Breast epithelium (tissue), 4 donors: ENCODE measurements around the gene AGAP1. TPM values are rescaled to one million over a fixed set of nuclear protein-coding genes. Genes with fewer than 3 reads are reported as not detected.

Experiments used
- DNase-seq, 2 donors: peaks; one replicate each; pipeline ENCODE4 v3.0.0-alpha.2; 2019; ENCODE audit warnings: low spot score in 2 of 2
- H3K27ac ChIP-seq, 2 donors: fragments of 200-600 bp; sonication (generic) in 1 of 2; one replicate each; pipeline ENCODE4 v1.5.1; 2016 to 2019; ENCODE audit warnings: mild to moderate bottlenecking in 1 of 2
- H3K27me3 ChIP-seq, 2 donors: fragments of 200-600 bp; sonication (generic) in 1 of 2; one replicate each; pipeline versions ENCODE4 v1.5.1 to v1.6.0; 2017 to 2019; ENCODE audit warnings: control low read depth in 1 of 2, mild to moderate bottlenecking in 1 of 2
- H3K36me3 ChIP-seq: fragments of 200-600 bp; one replicate; pipeline ENCODE4 v1.5.1; 2019
- H3K4me1 ChIP-seq, 2 donors: fragments of 200-600 bp; sonication (generic); one replicate each; pipeline ENCODE4 v1.5.1; 2016 to 2019; ENCODE audit warnings: control low read depth in 1 of 2
- H3K4me3 ChIP-seq, 3 donors: fragments of 200-600 bp; sonication (generic); 1 replicate in 2 of 3; 2 replicates in 1 of 3; pipeline ENCODE4 v1.5.1; 2016 to 2019; ENCODE audit warnings: mild to moderate bottlenecking in 3 of 3, moderate library complexity in 2 of 3
- H3K9me3 ChIP-seq, 2 donors: fragments of 200-600 bp; sonication (generic) in 1 of 2; one replicate each; pipeline ENCODE4 v1.5.1; 2016 to 2019; ENCODE audit warnings: control low read depth in 1 of 2
- POLR2A ChIP-seq: fragments of 450-650 bp; IDR thresholded peaks from one replicate; pipeline ENCODE4 v1.6.1; 2016; ENCODE audit warnings: antibody characterized with exemption, mild to moderate bottlenecking, moderate library complexity
- POLR2AphosphoS5 ChIP-seq, 3 donors: sonication (generic); formaldehyde crosslinking; IDR thresholded peaks; one replicate each; pipeline ENCODE4 v1.6.1; 2017; ENCODE audit warnings: antibody characterized with exemption in 3 of 3
- intact Hi-C: fragments of 100-400 bp; cut with DNase I; formaldehyde crosslinking; loops from one replicate; pipeline ENCODE4 v1.15.1; 2023; ENCODE audit warnings: low total_unique reads
- total RNA-seq, 3 donors: library from RNA; depleted of rRNA; stranded (reverse); fragments of >200 nt; gene quantifications; one replicate each; pipeline ENCODE4 v1.1.0, GENCODE V29; 2016
- TF ChIP-seq, protein P1 (sequence below), 3 donors: fragments of 450-650 bp; IDR thresholded peaks; one replicate each; pipeline ENCODE4 v1.5.1; 2016 to 2017; ENCODE audit warnings: antibody characterized with exemption in 3 of 3, mild to moderate bottlenecking in 3 of 3, moderate library complexity in 3 of 3

The AGAP1 gene
- total RNA-seq, 3 donors from 2014 or later: 19.7 to 27.1 (median 25.9) TPM

DNA sequence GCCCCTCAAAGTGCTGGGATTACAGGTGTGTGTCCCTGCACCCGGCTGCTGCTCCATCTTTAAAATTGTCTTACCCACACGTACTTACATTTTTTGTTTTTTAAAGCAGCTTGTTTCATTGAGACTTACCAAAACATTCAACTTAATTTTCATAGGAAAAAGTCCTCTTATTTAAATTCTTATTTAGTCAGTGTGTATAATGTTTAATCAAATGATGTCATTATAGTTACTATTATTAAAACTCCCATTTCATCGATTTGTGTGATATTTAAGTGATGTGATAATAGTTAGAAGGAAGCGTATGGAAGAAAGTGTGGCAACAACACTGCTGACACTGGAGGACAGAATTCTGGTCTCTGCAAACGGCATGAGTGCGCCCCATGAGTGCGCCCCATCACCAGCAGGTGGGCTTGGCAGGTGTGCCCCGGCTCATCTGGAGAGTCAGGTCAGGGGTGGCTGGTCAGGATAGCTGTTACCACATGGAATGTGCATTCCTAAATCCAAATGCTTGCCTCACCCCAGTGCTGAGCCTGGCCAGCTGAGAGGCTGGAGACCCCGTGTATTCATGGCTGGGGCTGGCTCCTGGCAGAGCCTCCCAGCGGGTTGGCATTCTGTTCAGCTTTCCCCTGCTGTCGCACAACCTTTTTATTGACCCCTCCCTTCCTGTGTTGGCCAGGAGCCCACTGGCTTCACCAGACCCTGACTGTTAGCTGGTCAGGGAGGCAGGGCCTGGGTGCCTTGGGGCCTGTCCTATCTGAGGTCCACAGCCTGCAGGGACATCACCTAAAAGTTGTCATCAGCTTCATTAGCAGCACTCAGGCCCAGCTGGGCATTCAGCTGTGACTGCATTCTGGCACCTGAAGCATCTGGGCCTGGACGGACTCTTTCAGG is 79.7 kb downstream of the AGAP1 start:
- DNase-seq: no peak
- Histone ChIP-seq H3K27ac (no peak overlapping the region), H3K27me3 (no peaks in the 10 kb centered on the region), H3K36me3 (no peaks in the 10 kb centered on the region), H3K4me1 (peaks cover 0 to 5% of the 10 kb centered on the region in 2 donors), H3K9me3 (peaks cover 0 to 3% of the 10 kb centered on the region in 2 donors), H3K4me3 (no peak overlapping the region)
- intact Hi-C loops: no loop called here
- TF ChIP-seq POLR2A (no peak), POLR2AphosphoS5 (IDR thresholded peaks at IDR 0.05) (no peak)
- TF ChIP-seq, protein P1, sequence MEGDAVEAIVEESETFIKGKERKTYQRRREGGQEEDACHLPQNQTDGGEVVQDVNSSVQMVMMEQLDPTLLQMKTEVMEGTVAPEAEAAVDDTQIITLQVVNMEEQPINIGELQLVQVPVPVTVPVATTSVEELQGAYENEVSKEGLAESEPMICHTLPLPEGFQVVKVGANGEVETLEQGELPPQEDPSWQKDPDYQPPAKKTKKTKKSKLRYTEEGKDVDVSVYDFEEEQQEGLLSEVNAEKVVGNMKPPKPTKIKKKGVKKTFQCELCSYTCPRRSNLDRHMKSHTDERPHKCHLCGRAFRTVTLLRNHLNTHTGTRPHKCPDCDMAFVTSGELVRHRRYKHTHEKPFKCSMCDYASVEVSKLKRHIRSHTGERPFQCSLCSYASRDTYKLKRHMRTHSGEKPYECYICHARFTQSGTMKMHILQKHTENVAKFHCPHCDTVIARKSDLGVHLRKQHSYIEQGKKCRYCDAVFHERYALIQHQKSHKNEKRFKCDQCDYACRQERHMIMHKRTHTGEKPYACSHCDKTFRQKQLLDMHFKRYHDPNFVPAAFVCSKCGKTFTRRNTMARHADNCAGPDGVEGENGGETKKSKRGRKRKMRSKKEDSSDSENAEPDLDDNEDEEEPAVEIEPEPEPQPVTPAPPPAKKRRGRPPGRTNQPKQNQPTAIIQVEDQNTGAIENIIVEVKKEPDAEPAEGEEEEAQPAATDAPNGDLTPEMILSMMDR (IDR thresholded peaks at IDR 0.05): no peak

DNA sequence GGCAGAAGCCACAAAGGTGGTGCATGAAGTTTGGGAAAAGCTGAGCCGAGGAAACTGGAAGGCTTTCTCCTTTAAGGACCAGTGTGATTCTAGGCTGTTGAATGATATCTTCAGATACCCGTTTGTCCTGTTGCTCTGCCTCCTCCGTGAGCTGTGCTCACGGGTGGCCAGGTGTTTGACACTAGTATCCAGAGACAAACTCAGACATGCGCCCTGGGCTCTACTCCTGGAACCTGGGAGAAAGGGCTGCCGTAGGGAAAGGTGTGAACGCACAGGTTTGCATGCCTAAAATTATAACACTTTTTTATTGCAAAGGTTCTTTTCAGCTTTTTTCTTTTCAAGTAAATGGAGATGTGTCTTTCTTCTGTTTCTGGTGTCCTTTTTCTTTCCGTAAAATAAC is 81.6 kb downstream of the AGAP1 start:
- intact Hi-C loops: no loop called here
- Histone ChIP-seq H3K4me3 (no peak overlapping the region), H3K27ac (no peak overlapping the region), H3K9me3 (no peaks in the 10 kb centered on the region), H3K27me3 (no peaks in the 10 kb centered on the region), H3K36me3 (no peaks in the 10 kb centered on the region), H3K4me1 (peaks cover 0 to 1% of the 10 kb centered on the region in 2 donors)
- TF ChIP-seq POLR2A: no peak
- TF ChIP-seq POLR2AphosphoS5 (IDR thresholded peaks at IDR 0.05): no peak
- TF ChIP-seq, protein P1 (IDR thresholded peaks at IDR 0.05): no peak
- DNase-seq: no peak

DNA sequence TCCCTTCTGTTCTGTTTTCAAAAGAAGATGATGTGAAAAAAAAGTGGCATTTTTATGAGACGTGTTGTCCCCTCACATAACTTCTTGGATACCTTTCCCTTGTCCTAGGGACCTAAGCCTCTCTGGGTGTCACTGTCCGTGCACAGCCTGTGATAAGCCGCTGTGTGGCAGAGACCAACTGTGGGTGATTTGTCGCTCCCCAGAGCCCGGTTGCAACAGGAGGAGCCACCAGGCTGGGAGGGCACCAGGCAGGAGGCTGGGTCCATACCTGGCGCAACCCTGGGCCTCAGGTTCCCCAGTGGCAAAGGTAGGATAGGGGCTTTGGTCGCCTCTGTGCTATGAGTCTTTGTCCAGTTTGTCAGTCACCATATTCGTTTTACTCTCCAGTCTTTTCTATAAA is 82.1 kb downstream of the AGAP1 start:
- no peaks in the 10 kb centered on the region for H3K27me3 ChIP-seq
- no peaks in the 10 kb centered on the region for H3K9me3 ChIP-seq
- no peak for TF ChIP-seq POLR2A
- TF ChIP-seq POLR2AphosphoS5 (IDR thresholded peaks at IDR 0.05): no peak
- TF ChIP-seq, protein P1 (IDR thresholded peaks at IDR 0.05): no peak
- H3K4me3 ChIP-seq: no peak overlapping the region
- intact Hi-C loops: no loop called here
- H3K27ac ChIP-seq: no peak overlapping the region
- no peaks in the 10 kb centered on the region for H3K36me3 ChIP-seq
- no peak for DNase-seq
- H3K4me1 ChIP-seq: no peaks in the 10 kb centered on the region

DNA sequence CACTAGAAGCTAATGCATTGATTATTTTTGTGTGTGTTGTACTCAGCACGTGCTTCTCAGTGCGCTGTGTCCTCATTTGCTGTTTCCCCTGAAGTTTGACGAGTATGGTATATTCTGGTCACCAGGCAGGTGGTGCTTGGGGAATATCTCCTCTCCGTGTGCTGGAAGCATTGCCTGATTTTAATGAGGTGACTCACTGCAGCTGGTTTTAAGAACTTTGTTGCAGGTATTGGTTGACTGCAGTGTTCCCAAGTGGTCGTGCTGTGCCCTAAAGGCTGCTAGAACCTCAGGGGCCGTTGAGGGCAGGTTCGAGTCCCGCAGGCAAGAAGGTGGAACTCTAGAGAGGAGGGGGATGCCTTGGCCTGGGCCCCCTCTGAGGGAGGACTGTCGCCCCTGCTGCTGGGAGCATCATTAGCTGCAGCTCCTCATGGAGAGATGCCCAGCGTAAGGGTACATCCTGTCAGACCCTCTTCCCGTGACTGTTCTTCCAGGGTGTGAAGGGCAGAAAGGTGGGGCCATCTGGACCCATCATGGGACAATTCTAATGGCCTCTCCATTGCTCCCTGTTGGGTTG is 82.6 kb downstream of the AGAP1 start:
- Histone ChIP-seq H3K4me1 (no peaks in the 10 kb centered on the region), H3K27ac (no peak overlapping the region), H3K4me3 (no peak overlapping the region), H3K36me3 (no peaks in the 10 kb centered on the region), H3K27me3 (no peaks in the 10 kb centered on the region), H3K9me3 (no peaks in the 10 kb centered on the region)
- TF ChIP-seq POLR2AphosphoS5 (IDR thresholded peaks at IDR 0.05): no peak
- TF ChIP-seq, protein P1 (IDR thresholded peaks at IDR 0.05): no peak
- no peak for TF ChIP-seq POLR2A
- intact Hi-C loops: no loop called here
- DNase-seq: no peak
